Transverse colon (tissue), 4 donors: Measurements from ENCODE around the gene SDS.

Experiments
- CTCF ChIP-seq, 5 experiments: fragments of 200-600 bp in 3 of 5; fragments of 450-650 bp in 2 of 5; sonication (generic) in 3 of 5; IDR thresholded peaks; 1 replicate in 2 of 5; 2 replicates in 3 of 5; pipeline ENCODE4 v1.5.1; 2016 to 2017; ENCODE audit warnings: antibody characterized with exemption in 5 of 5, inconsistent platforms in 3 of 5, mild to moderate bottlenecking in 2 of 5, moderate library complexity in 1 of 5
- EP300 ChIP-seq: sonication (generic); formaldehyde crosslinking; IDR thresholded peaks from one replicate; pipeline ENCODE4 v1.6.1; 2017; ENCODE audit warnings: antibody characterized with exemption, low read depth
- POLR2A ChIP-seq: fragments of 450-650 bp; IDR thresholded peaks from one replicate; pipeline ENCODE4 v1.6.1; 2016; ENCODE audit warnings: antibody characterized with exemption, mild to moderate bottlenecking, moderate library complexity
- POLR2AphosphoS5 ChIP-seq, 3 donors: sonication (generic); formaldehyde crosslinking; IDR thresholded peaks; one replicate each; pipeline ENCODE4 v1.6.1; 2016; ENCODE audit warnings: antibody characterized with exemption in 3 of 3

GRCh38 chr12:113413488-113413939 lies 9.8 kb upstream of the SDS start:
- TF ChIP-seq CTCF (IDR thresholded peaks at IDR 0.05) (no peak), POLR2A (no peak), EP300 (no peak), POLR2AphosphoS5 (IDR thresholded peaks at IDR 0.05) (no peak)
